DOHH2 (cell line): ENCODE measurements around the gene BCL2L11.

ENCODE experiments used
- H3F3A ChIP-seq: fragments of 200-600 bp; sonication (generic), shearing (Covaris generic); 2 replicates; pipeline ENCODE4 v1.6.0; 2016; ENCODE audit warnings: antibody characterized with exemption, mild to moderate bottlenecking; ENCODE audit not compliant: control insufficient read depth, insufficient read depth
- H3K27ac ChIP-seq: fragments of 200-600 bp; sonication (generic); 2 replicates; pipeline ENCODE4 v1.5.1; 2014; ENCODE audit warnings: low read depth, mild to moderate bottlenecking, low read length, moderate library complexity
- H3K27me3 ChIP-seq: fragments of 200-600 bp; sonication (generic); 2 replicates; pipeline ENCODE4 v1.6.1; 2014; ENCODE audit warnings: mild to moderate bottlenecking, low read length, mixed read lengths; ENCODE audit not compliant: control insufficient read depth
- H3K36me3 ChIP-seq: fragments of 200-600 bp; sonication (generic); 2 replicates; pipeline ENCODE4 v1.6.1; 2014; ENCODE audit warnings: mild to moderate bottlenecking, low read length, moderate library complexity, mixed read lengths; ENCODE audit not compliant: control insufficient read depth
- H3K4me1 ChIP-seq: fragments of 200-600 bp; sonication (generic); 2 replicates; pipeline ENCODE4 v1.6.1; 2014; ENCODE audit warnings: mild to moderate bottlenecking, low read length, mixed read lengths; ENCODE audit not compliant: control insufficient read depth
- H3K4me2 ChIP-seq: fragments of 200-600 bp; sonication (generic); 2 replicates; pipeline ENCODE4 v1.6.0; 2014; ENCODE audit warnings: mild to moderate bottlenecking, low read length, moderate library complexity
- H3K4me3 ChIP-seq: fragments of 200-600 bp; sonication (generic); 2 replicates; pipeline ENCODE4 v1.5.1; 2014; ENCODE audit warnings: mild to moderate bottlenecking, low read length, mixed read lengths
- H3K79me2 ChIP-seq: fragments of 200-600 bp; sonication (generic); 2 replicates; pipeline ENCODE4 v1.6.1; 2014; ENCODE audit warnings: mild to moderate bottlenecking, low read length, mixed read lengths; ENCODE audit not compliant: control insufficient read depth
- H3K9me2 ChIP-seq: fragments of 200-600 bp; sonication (generic); replicated peaks from 2 replicates; pipeline ENCODE4 v1.6.1; 2014; ENCODE audit warnings: mild to moderate bottlenecking, low read length, mixed read lengths; ENCODE audit not compliant: control insufficient read depth
- H3K9me3 ChIP-seq: fragments of 200-600 bp; sonication (generic); 2 replicates; pipeline ENCODE4 v1.6.1; 2014; ENCODE audit warnings: antibody characterized with exemption, low read length, mixed read lengths; ENCODE audit not compliant: control insufficient read depth, insufficient read depth
- H4K20me1 ChIP-seq: fragments of 200-600 bp; sonication (generic); 2 replicates; pipeline ENCODE4 v1.6.0; 2014; ENCODE audit warnings: low read depth, mild to moderate bottlenecking, antibody characterized with exemption, low read length, moderate library complexity; ENCODE audit not compliant: control insufficient read depth, insufficient read depth
- EZH2phosphoT487 ChIP-seq: fragments of 200-600 bp; sonication (generic); IDR thresholded peaks from 2 replicates; pipeline ENCODE4 v1.6.1; 2017; ENCODE audit warnings: borderline replicate concordance, mild to moderate bottlenecking, antibody characterized with exemption, low read length, moderate library complexity, mixed read lengths
- TF ChIP-seq, protein P1 (sequence below): fragments of 200-600 bp; sonication (generic); IDR thresholded peaks from one replicate; pipeline ENCODE4 v1.5.1; 2014; ENCODE audit warnings: antibody characterized with exemption, mild to moderate bottlenecking, low read depth, low read length; ENCODE audit not compliant: poor library complexity, severe bottlenecking

Gene BCL2L11

GRCh38 chr2:111191877-111192276 lies 71.2 kb downstream of the BCL2L11 start:
- Histone ChIP-seq H3K4me2 (no peak overlapping the region), H3K9me3 (no peaks in the 10 kb centered on the region), H3K27ac (no peak overlapping the region), H3K4me1 (peaks cover 10% of the 10 kb centered on the region; the same call in 1 of the 2 replicates), H3F3A (no peaks in the 10 kb centered on the region), H3K36me3 (no peaks in the 10 kb centered on the region), H3K27me3 (no peaks in the 10 kb centered on the region), H3K9me2 (no peaks in the 10 kb centered on the region), H3K79me2 (no peaks in the 10 kb centered on the region), H4K20me1 (no peaks in the 10 kb centered on the region), H3K4me3 (no peak overlapping the region)
- TF ChIP-seq, protein P1, sequence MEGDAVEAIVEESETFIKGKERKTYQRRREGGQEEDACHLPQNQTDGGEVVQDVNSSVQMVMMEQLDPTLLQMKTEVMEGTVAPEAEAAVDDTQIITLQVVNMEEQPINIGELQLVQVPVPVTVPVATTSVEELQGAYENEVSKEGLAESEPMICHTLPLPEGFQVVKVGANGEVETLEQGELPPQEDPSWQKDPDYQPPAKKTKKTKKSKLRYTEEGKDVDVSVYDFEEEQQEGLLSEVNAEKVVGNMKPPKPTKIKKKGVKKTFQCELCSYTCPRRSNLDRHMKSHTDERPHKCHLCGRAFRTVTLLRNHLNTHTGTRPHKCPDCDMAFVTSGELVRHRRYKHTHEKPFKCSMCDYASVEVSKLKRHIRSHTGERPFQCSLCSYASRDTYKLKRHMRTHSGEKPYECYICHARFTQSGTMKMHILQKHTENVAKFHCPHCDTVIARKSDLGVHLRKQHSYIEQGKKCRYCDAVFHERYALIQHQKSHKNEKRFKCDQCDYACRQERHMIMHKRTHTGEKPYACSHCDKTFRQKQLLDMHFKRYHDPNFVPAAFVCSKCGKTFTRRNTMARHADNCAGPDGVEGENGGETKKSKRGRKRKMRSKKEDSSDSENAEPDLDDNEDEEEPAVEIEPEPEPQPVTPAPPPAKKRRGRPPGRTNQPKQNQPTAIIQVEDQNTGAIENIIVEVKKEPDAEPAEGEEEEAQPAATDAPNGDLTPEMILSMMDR, result no peak
- no peak for TF ChIP-seq EZH2phosphoT487

DNA sequence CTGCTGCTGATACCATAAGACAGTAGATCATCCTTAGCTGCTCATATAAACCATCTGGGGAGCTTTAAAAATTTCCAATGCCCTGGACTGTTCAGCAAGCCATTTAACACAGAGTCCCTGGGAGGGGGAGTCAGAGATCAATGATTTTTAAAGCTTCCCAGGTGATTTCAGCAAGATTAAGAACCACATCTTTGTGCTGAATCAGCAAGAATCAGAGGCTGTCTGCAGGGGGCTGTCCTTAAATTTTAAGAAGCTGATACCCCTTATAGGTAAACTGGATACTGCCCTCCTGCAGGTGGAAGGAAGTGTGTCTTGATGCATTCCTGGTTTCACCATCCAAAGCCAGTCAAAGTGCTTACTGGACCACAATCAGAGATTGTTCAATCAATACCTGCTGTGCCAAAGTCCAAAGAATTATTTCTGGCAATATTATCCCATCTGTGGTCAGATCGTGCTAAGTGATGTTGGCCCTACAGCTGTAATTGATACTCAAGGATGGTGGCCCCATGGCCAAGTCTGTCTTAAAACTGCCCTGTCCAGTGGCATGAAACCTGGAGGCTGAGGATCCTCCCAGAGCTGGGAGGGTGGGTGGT lies 72.2 kb downstream of the BCL2L11 start:
- Histone ChIP-seq H3K4me1 (peaks cover 17% of the 10 kb centered on the region), H3K27ac (no peak overlapping the region), H3K4me3 (no peak overlapping the region), H3K9me3 (no peaks in the 10 kb centered on the region), H4K20me1 (no peaks in the 10 kb centered on the region), H3K36me3 (no peaks in the 10 kb centered on the region), H3F3A (no peaks in the 10 kb centered on the region), H3K79me2 (no peaks in the 10 kb centered on the region), H3K4me2 (no peak overlapping the region), H3K9me2 (no peaks in the 10 kb centered on the region), H3K27me3 (no peaks in the 10 kb centered on the region)
- no peak for TF ChIP-seq EZH2phosphoT487

- no peak overlapping the region for H3K27ac ChIP-seq
- no peaks in the 10 kb centered on the region for H3K27me3 ChIP-seq
- H3K9me2 ChIP-seq, result no peaks in the 10 kb centered on the region
- no peaks in the 10 kb centered on the region for H3K79me2 ChIP-seq
- H3K36me3 ChIP-seq, result no peaks in the 10 kb centered on the region
- H3K4me3 ChIP-seq, result no peak overlapping the region
- H4K20me1 ChIP-seq, result no peaks in the 10 kb centered on the region
- no peaks in the 10 kb centered on the region for H3K9me3 ChIP-seq
- TF ChIP-seq, protein P1, result no peak
- TF ChIP-seq EZH2phosphoT487, result no peak
- H3K4me2 ChIP-seq, result no peak overlapping the region
- peaks cover 26% of the 10 kb centered on the region for H3K4me1 ChIP-seq
- no peaks in the 10 kb centered on the region for H3F3A ChIP-seq
Observed at GRCh38 chr2:111194835-111195621, 74.3 kb downstream of the BCL2L11 start.

GRCh38 chr2:111196435-111196834 lies 75.7 kb downstream of the BCL2L11 start:
- TF ChIP-seq EZH2phosphoT487, result no peak
- TF ChIP-seq, protein P1, result no peak
- H3K4me3 ChIP-seq, result no peak overlapping the region
- no peaks in the 10 kb centered on the region for H4K20me1 ChIP-seq
- H3K36me3 ChIP-seq, result no peaks in the 10 kb centered on the region
- H3K4me2 ChIP-seq, result no peak overlapping the region
- H3K27me3 ChIP-seq, result no peaks in the 10 kb centered on the region
- H3K4me1 ChIP-seq, result peaks cover 31% of the 10 kb centered on the region
- H3K9me3 ChIP-seq, result no peaks in the 10 kb centered on the region
- no peaks in the 10 kb centered on the region for H3K9me2 ChIP-seq
- no peaks in the 10 kb centered on the region for H3F3A ChIP-seq
- no peaks in the 10 kb centered on the region for H3K79me2 ChIP-seq
- H3K27ac ChIP-seq, result no peak overlapping the region
